GM23338 (cell line): ENCODE data around the gene TAS2R31. TPM values are rescaled to one million over a fixed set of nuclear protein-coding genes. Genes with fewer than 3 reads are reported as not detected.

ENCODE experiments used
- ATAC-seq: fragments of 200-7000 bp; cut with Tn5 transposase; 3 replicates; pipeline ENCODE4 v1.9.1; 2020
- DNase-seq: peaks from one replicate; pipeline ENCODE4 v3.0.0-alpha.2; 2015; ENCODE audit warnings: low spot score
- H2AFZ ChIP-seq: fragments of 200-600 bp; sonication (generic); 2 replicates; pipeline ENCODE4 v1.8.0; 2016; ENCODE audit warnings: antibody characterized with exemption, mild to moderate bottlenecking, moderate library complexity
- H3F3A ChIP-seq: fragments of 200-600 bp; sonication (generic); replicated peaks from 2 replicates; pipeline ENCODE4 v1.8.0; 2017; ENCODE audit warnings: antibody characterized with exemption, mixed run types, low read depth
- H3K27ac ChIP-seq: fragments of 200-600 bp; sonication (generic); 2 replicates; pipeline ENCODE4 v1.6.1; 2016; ENCODE audit warnings: low read depth
- H3K27me3 ChIP-seq: fragments of 200-600 bp; sonication (generic); 2 replicates; pipeline ENCODE4 v1.8.0; 2016; ENCODE audit warnings: mild to moderate bottlenecking, mixed run types, moderate library complexity; ENCODE audit not compliant: insufficient read depth
- H3K36me3 ChIP-seq: fragments of 200-600 bp; sonication (generic); 2 replicates; pipeline ENCODE4 v1.8.0; 2016; ENCODE audit warnings: mild to moderate bottlenecking; ENCODE audit not compliant: insufficient read depth
- H3K4me1 ChIP-seq: fragments of 200-600 bp; sonication (generic); 2 replicates; pipeline ENCODE4 v1.8.0; 2016; ENCODE audit warnings: mild to moderate bottlenecking, moderate library complexity; ENCODE audit not compliant: insufficient read depth
- H3K4me2 ChIP-seq: fragments of 200-600 bp; sonication (generic); 2 replicates; pipeline ENCODE4 v1.7.1; 2017; ENCODE audit warnings: mixed run types
- H3K4me3 ChIP-seq: fragments of 200-600 bp; sonication (generic); 2 replicates; pipeline ENCODE4 v1.6.1; 2016; ENCODE audit warnings: mixed run types
- H3K79me2 ChIP-seq: fragments of 200-600 bp; sonication (generic); replicated peaks from 2 replicates; pipeline ENCODE4 v1.8.0; 2017; ENCODE audit warnings: mild to moderate bottlenecking; ENCODE audit not compliant: insufficient read depth
- H3K9me2 ChIP-seq: fragments of 200-600 bp; sonication (generic); 2 replicates; pipeline ENCODE4 v1.8.0; 2017; ENCODE audit not compliant: insufficient read depth
- H4K20me1 ChIP-seq: fragments of 200-600 bp; sonication (generic); replicated peaks from 2 replicates; pipeline ENCODE4 v1.8.0; 2017; ENCODE audit warnings: mild to moderate bottlenecking; ENCODE audit not compliant: insufficient read depth
- H3K27ac Mint-ChIP-seq: 2 replicates; pipeline ENCODE4 v1.8.0; 2020; ENCODE audit warnings: inconsistent platforms, mild to moderate bottlenecking, moderate library complexity, mixed read lengths
- H3K27me3 Mint-ChIP-seq: 3 replicates; pipeline ENCODE4 v1.8.0; 2022; ENCODE audit warnings: low read depth, mild to moderate bottlenecking, moderate library complexity, mixed read lengths, inconsistent platforms; ENCODE audit not compliant: insufficient read depth, poor library complexity
- H3K36me3 Mint-ChIP-seq: 3 replicates; pipeline ENCODE4 v1.8.0; 2021; ENCODE audit warnings: low read depth, mild to moderate bottlenecking, inconsistent platforms, moderate library complexity, mixed read lengths
- H3K4me1 Mint-ChIP-seq: 3 replicates; pipeline ENCODE4 v1.8.0; 2020; ENCODE audit warnings: mild to moderate bottlenecking, inconsistent platforms, mixed read lengths
- H3K4me3 Mint-ChIP-seq: 3 replicates; pipeline ENCODE4 v1.8.0; 2021; ENCODE audit warnings: moderate library complexity, mild to moderate bottlenecking, inconsistent platforms, mixed read lengths
- H3K9me3 Mint-ChIP-seq: 3 replicates; pipeline ENCODE4 v1.8.0; 2020; ENCODE audit warnings: moderate library complexity, mild to moderate bottlenecking, inconsistent platforms, mixed read lengths
- CREB1 ChIP-seq: fragments of 250-450 bp; sonication (Bioruptor Pico); IDR thresholded peaks from 2 replicates; pipeline ENCODE4 v1.5.0; 2020; ENCODE audit warnings: low read depth, mild to moderate bottlenecking, moderate library complexity
- CTCF ChIP-seq, 2 experiments: fragments of 200-600 bp in 1 of 2; sonication (generic) in 1 of 2; conservative IDR thresholded peaks; 2 replicates each; pipeline versions ENCODE4 v1.5.1 to v1.6.1; 2016 to 2017; ENCODE audit warnings: antibody characterized with exemption in 2 of 2, low read depth in 2 of 2, mild to moderate bottlenecking in 2 of 2, moderate library complexity in 1 of 2
- ETS1 ChIP-seq: IDR thresholded peaks from 2 replicates; pipeline ENCODE4 v1.6.1; 2016; ENCODE audit warnings: antibody characterized with exemption
- EZH2 ChIP-seq: fragments of 200-600 bp; sonication (generic); IDR thresholded peaks from one replicate; pipeline ENCODE4 v1.8.0; 2017; ENCODE audit warnings: antibody characterized with exemption, mild to moderate bottlenecking, low read depth; ENCODE audit not compliant: unreplicated experiment
- EZH2phosphoT487 ChIP-seq: fragments of 200-600 bp; sonication (generic); IDR thresholded peaks from one replicate; pipeline ENCODE4 v1.8.1; 2018; ENCODE audit warnings: antibody characterized with exemption; ENCODE audit not compliant: unreplicated experiment
- JUNB ChIP-seq: IDR thresholded peaks from one replicate; pipeline ENCODE4 v1.6.1; 2016; ENCODE audit warnings: antibody characterized with exemption; ENCODE audit not compliant: unreplicated experiment
- NANOG ChIP-seq: IDR thresholded peaks from 2 replicates; pipeline ENCODE4 v1.6.1; 2016; ENCODE audit warnings: antibody characterized with exemption, borderline replicate concordance
- POLR2AphosphoS5 ChIP-seq: IDR thresholded peaks from 2 replicates; pipeline ENCODE4 v1.6.1; 2016; ENCODE audit warnings: antibody characterized with exemption, low read depth
- REST ChIP-seq: IDR thresholded peaks from one replicate; pipeline ENCODE4 v1.6.1; 2018; ENCODE audit warnings: antibody characterized with exemption; ENCODE audit not compliant: unreplicated experiment
- STAT1 ChIP-seq: IDR thresholded peaks from one replicate; pipeline ENCODE4 v1.6.1; 2016; ENCODE audit warnings: antibody characterized with exemption; ENCODE audit not compliant: unreplicated experiment
- ZNF114 ChIP-seq: fragments of 250-450 bp; sonication (Bioruptor Pico); IDR thresholded peaks from 2 replicates; pipeline ENCODE4 v1.5.0; 2020; ENCODE audit warnings: mild to moderate bottlenecking, moderate library complexity
- ZNF331 ChIP-seq: fragments of 250-450 bp; sonication (Bioruptor Pico); IDR thresholded peaks from 2 replicates; pipeline ENCODE4 v1.5.0; 2020; ENCODE audit warnings: low read depth, mild to moderate bottlenecking, moderate library complexity
- ZNF462 ChIP-seq: fragments of 250-450 bp; sonication (Bioruptor Pico); IDR thresholded peaks from 2 replicates; pipeline ENCODE4 v1.5.0; 2020; ENCODE audit warnings: mild to moderate bottlenecking, moderate library complexity
- polyA plus RNA-seq: library from polyadenylated mRNA; unstranded; fragments of >200 nt; fragmentation: Nextera tagmentation; extraction: Ambion mirVana; gene quantifications from 2 replicates; pipeline ENCODE4 v1.2.1, GENCODE V29; 2016
- total RNA-seq: library from RNA; depleted of rRNA; stranded (reverse); fragments of >200 nt; shearing (Covaris generic); gene quantifications from 2 replicates; pipeline ENCODE4 v1.2.3, GENCODE V29; 2014

TAS2R31 gene
- total and polyA plus RNA-seq, 2 experiments from 2014 or later, result 12.9 TPM; not detected in 1

- H3K79me2 ChIP-seq, result 0 out of 2 replicates have a peak, but pooled peaks cover 9% of the 10 kb centered on the region
- no peak overlapping the region for H3K27ac Mint-ChIP-seq
Measured at GRCh38 chr12:11059041-11059440, 27.8 kb upstream of the TAS2R31 start.

More at GRCh38 chr12:11059041-11059440, 27.8 kb upstream of the TAS2R31 start:
- no peaks in the 10 kb centered on the region; the same call in 1 of the 2 replicates for H3K9me2 ChIP-seq
- H3K36me3 ChIP-seq, result no peaks in the 10 kb centered on the region
- H3K4me3 ChIP-seq, result no peak overlapping the region
- no peak overlapping the region for H3K4me2 ChIP-seq
- H3F3A ChIP-seq, result no peaks in the 10 kb centered on the region
- TF ChIP-seq STAT1, result no peak
- no peak for TF ChIP-seq ZNF114
- TF ChIP-seq ZNF331 (CRISPR knock-in tag), result no peak
- no peak for TF ChIP-seq ZNF462
- no peak for TF ChIP-seq ETS1
- TF ChIP-seq EZH2, result no peak
- no peak for TF ChIP-seq POLR2AphosphoS5
- TF ChIP-seq CTCF (conservative IDR thresholded peaks at IDR 0.05; ENCODE audit: low read depth in 2 of 2), result no peak
- no peak for TF ChIP-seq EZH2phosphoT487
- no peak for TF ChIP-seq JUNB
- no peak for TF ChIP-seq NANOG
- no peak for TF ChIP-seq REST
- TF ChIP-seq CREB1 (CRISPR knock-in tag), result no peak
- H4K20me1 ChIP-seq, result no peaks in the 10 kb centered on the region
- no peaks in the 10 kb centered on the region for H3K27me3 Mint-ChIP-seq
- no peak for DNase-seq
- no peaks in the 10 kb centered on the region for H3K9me3 Mint-ChIP-seq
- H3K4me3 Mint-ChIP-seq, result no peak overlapping the region
- H3K4me1 ChIP-seq, result no peaks in the 10 kb centered on the region
- H3K27me3 ChIP-seq, result no peaks in the 10 kb centered on the region
- peaks cover 9% of the 10 kb centered on the region; the same call in 1 of the 3 replicates for H3K36me3 Mint-ChIP-seq
- H3K27ac ChIP-seq, result no peak overlapping the region
- H3K4me1 Mint-ChIP-seq, result 0 out of 3 replicates have a peak, but pooled peaks cover 5% of the 10 kb centered on the region
- no peak overlapping the region for H2AFZ ChIP-seq
- ATAC-seq, result no peak
